NCI-H345 treated with DMSO at 0.1 percent for 48 hours (cell line): Measurements from ENCODE around the gene EDA.
"Not testable (repeated sequence)": the region's sequence is repeated elsewhere in the genome, so short reads cannot be mapped to it uniquely, and the experiment has no call there.

Source experiments
- DNase-seq: peaks from one replicate; lab custom pipeline; 2025; ENCODE audit not compliant: unreplicated experiment; lab: John Stamatoyannopoulos, UW

The EDA gene

GRCh38 chrX:69948276-69948797 lies 332.4 kb downstream of the EDA start:
- no peak for DNase-seq

- DNase-seq = no peak
These were observed 335.8 kb downstream of the EDA start for GRCh38 chrX:69951753-69952152.

- no peak for DNase-seq
These were observed 343.8 kb downstream of the EDA start for GRCh38 chrX:69959712-69960111.

GRCh38 chrX:69961365-69962072 lies 345.6 kb downstream of the EDA start:
- no peak for DNase-seq

- DNase-seq = no peak
These were observed 353.0 kb downstream of the EDA start for GRCh38 chrX:69968950-69969349.

GRCh38 chrX:69969460-69969859 lies 353.5 kb downstream of the EDA start:
- no peak for DNase-seq

GRCh38 chrX:69987691-69988090 lies 371.8 kb downstream of the EDA start:
- DNase-seq = no peak

GRCh38 chrX:69988955-69989394 lies 373.1 kb downstream of the EDA start:
- DNase-seq = no peak

- no peak for DNase-seq
These were observed 375.8 kb downstream of the EDA start for GRCh38 chrX:69991685-69992084.

GRCh38 chrX:69993494-69993893 lies 377.6 kb downstream of the EDA start:
- DNase-seq = no peak

- DNase-seq = no peak
These were observed 379.6 kb downstream of the EDA start for GRCh38 chrX:69995362-69996112.

GRCh38 chrX:69996113-69996468 lies 380.2 kb downstream of the EDA start:
- no peak for DNase-seq

GRCh38 chrX:69998299-69998698 lies 382.4 kb downstream of the EDA start:
- DNase-seq = not testable (repeated sequence)

GRCh38 chrX:70001269-70001668 lies 385.4 kb downstream of the EDA start:
- DNase-seq = no peak

- DNase-seq = no peak
These were observed 385.9 kb downstream of the EDA start for GRCh38 chrX:70001708-70002341.

GRCh38 chrX:70007946-70008345 lies 392.0 kb downstream of the EDA start:
- DNase-seq = no peak

GRCh38 chrX:70009049-70009448 lies 393.1 kb downstream of the EDA start:
- DNase-seq = no peak

GRCh38 chrX:70009970-70010369 lies 394.1 kb downstream of the EDA start:
- no peak for DNase-seq

- DNase-seq = no peak
These were observed 396.8 kb downstream of the EDA start for GRCh38 chrX:70012756-70013155.

- DNase-seq = no peak
These were observed 397.8 kb downstream of the EDA start for GRCh38 chrX:70013466-70014381.

- no peak for DNase-seq
These were observed 400.6 kb downstream of the EDA start for GRCh38 chrX:70016513-70016912.
